Activated CD8-positive, alpha-beta T cell treated with anti-CD3 and anti-CD28 coated beads for 36 hours (primary cell): ENCODE data around the gene SFI1. TPM values are rescaled to one million over a fixed set of nuclear protein-coding genes. Genes with fewer than 3 reads are reported as not detected.

Experiments
- ATAC-seq: fragments of 200-7000 bp; cut with Tn5 transposase; one replicate; pipeline ENCODE4 v1.10.0; 2021; ENCODE audit warnings: mild to moderate bottlenecking, moderate library complexity
- CTCF ChIA-PET: fragments of 350-600 bp; sonication (Branson Sonifier 250); formaldehyde crosslinking; loops from one replicate; lab custom pipeline; 2021; ENCODE audit warnings: antibody characterized with exemption; lab: Charles Lee
- POLR2A ChIA-PET: fragments of 350-600 bp; sonication (Branson Sonifier 250); formaldehyde crosslinking; loops from one replicate; lab custom pipeline; 2021; ENCODE audit warnings: antibody characterized with exemption; lab: Charles Lee
- DNase-seq: peaks from one replicate; pipeline ENCODE4 v3.0.0-alpha.2; 2020
- H3K27ac Mint-ChIP-seq: one replicate; pipeline ENCODE4 v1.8.0; 2021; ENCODE audit warnings: mild to moderate bottlenecking, mixed read lengths
- H3K27me3 Mint-ChIP-seq: one replicate; pipeline ENCODE4 v1.8.0; 2021; ENCODE audit warnings: mixed read lengths
- H3K36me3 Mint-ChIP-seq: one replicate; pipeline ENCODE4 v1.8.0; 2021; ENCODE audit warnings: low read depth, mixed read lengths
- H3K4me1 Mint-ChIP-seq: one replicate; pipeline ENCODE4 v1.8.0; 2021; ENCODE audit warnings: low read depth, mixed read lengths
- H3K4me3 Mint-ChIP-seq: one replicate; pipeline ENCODE4 v1.8.0; 2021; ENCODE audit warnings: mild to moderate bottlenecking, moderate library complexity, mixed read lengths
- H3K9me3 Mint-ChIP-seq: one replicate; pipeline ENCODE4 v1.8.0; 2021; ENCODE audit warnings: mixed read lengths
- CTCF ChIP-seq: fragments of 200-600 bp; IDR thresholded peaks from one replicate; pipeline ENCODE4 v1.8.0; 2022; ENCODE audit warnings: antibody characterized with exemption, mild to moderate bottlenecking
- intact Hi-C: fragments of 100-400 bp; cut with micrococcal nuclease; formaldehyde crosslinking; loops from one replicate; pipeline ENCODE4 v1.10.0; 2022
- total RNA-seq, 2 experiments: library from RNA; stranded (reverse); gene quantifications; one replicate each; pipeline ENCODE4 v1.2.3, GENCODE V29; 2021

The SFI1 gene
- total RNA-seq, 2 experiments from 2014 or later, result 273 to 274 TPM

GRCh38 chr22:31451709-31452571 lies 44.4 kb upstream of the SFI1 start:
- H3K9me3 Mint-ChIP-seq, result no peaks in the 10 kb centered on the region
- H3K27me3 Mint-ChIP-seq, result no peaks in the 10 kb centered on the region
- peak; percentile 46 for TF ChIP-seq CTCF
- POLR2A ChIA-PET, result interaction anchor here (0.9 to 2.7 kb wide), 2 partner anchors 21 to 179 kb away, joined by 3 to 6 read pairs; no protein-coding TSS in a partner anchor
- intact Hi-C loops, result no loop called here
- no peak overlapping the region for H3K4me3 Mint-ChIP-seq
- no peaks in the 10 kb centered on the region for H3K4me1 Mint-ChIP-seq
- ATAC-seq, result peak; percentile 74
- CTCF ChIA-PET, result interaction anchor here (0.7 to 2.2 kb wide), 18 partner anchors 9 to 184 kb away, joined by 3 to 12 read pairs (median 4); no protein-coding TSS in a partner anchor
- H3K36me3 Mint-ChIP-seq, result peaks cover 28% of the 10 kb centered on the region
- no peak for DNase-seq
- H3K27ac Mint-ChIP-seq, result peak overlapping the region; percentile 53

GRCh38 chr22:31461699-31462098 lies 34.6 kb upstream of the SFI1 start:
- DNase-seq, result no peak
- ATAC-seq, result no peak
- H3K4me3 Mint-ChIP-seq, result no peak overlapping the region
- TF ChIP-seq CTCF, result no peak
- H3K4me1 Mint-ChIP-seq, result no peaks in the 10 kb centered on the region
- intact Hi-C loops, result no loop called here
- ChIA-PET POLR2A (no interaction called here), CTCF (no interaction called here)
- peaks cover 65% of the 10 kb centered on the region for H3K36me3 Mint-ChIP-seq
- H3K27ac Mint-ChIP-seq, result no peak overlapping the region
- H3K9me3 Mint-ChIP-seq, result no peaks in the 10 kb centered on the region
- H3K27me3 Mint-ChIP-seq, result no peaks in the 10 kb centered on the region

GRCh38 chr22:31465307-31465706 lies 31.0 kb upstream of the SFI1 start:
- ATAC-seq (no peak), DNase-seq (no peak)
- ChIA-PET POLR2A (no interaction called here), CTCF (interaction anchor here (1.1 kb wide), 1 partner anchor 19 kb away, joined by 3 read pairs; no protein-coding TSS in a partner anchor)
- Mint-ChIP-seq H3K27me3 (no peaks in the 10 kb centered on the region), H3K9me3 (no peaks in the 10 kb centered on the region), H3K27ac (no peak overlapping the region), H3K4me3 (no peak overlapping the region), H3K36me3 (peaks cover 71% of the 10 kb centered on the region), H3K4me1 (peaks cover 2% of the 10 kb centered on the region)
- intact Hi-C loops, result no loop called here
- no peak for TF ChIP-seq CTCF

- Mint-ChIP-seq H3K4me1 (peaks cover 25% of the 10 kb centered on the region), H3K4me3 (no peak overlapping the region), H3K27ac (no peak overlapping the region), H3K27me3 (no peaks in the 10 kb centered on the region), H3K36me3 (peaks cover 51% of the 10 kb centered on the region), H3K9me3 (no peaks in the 10 kb centered on the region)
- ChIA-PET POLR2A (no interaction called here), CTCF (no interaction called here)
- ATAC-seq (no peak), DNase-seq (no peak)
- intact Hi-C loops, result no loop called here
- no peak for TF ChIP-seq CTCF
Measured at GRCh38 chr22:31474743-31475142, 21.6 kb upstream of the SFI1 start.

GRCh38 chr22:31475800-31476199 lies 20.5 kb upstream of the SFI1 start:
- peaks cover 25% of the 10 kb centered on the region for H3K4me1 Mint-ChIP-seq
- H3K27ac Mint-ChIP-seq, result no peak overlapping the region
- H3K9me3 Mint-ChIP-seq, result no peaks in the 10 kb centered on the region
- DNase-seq (no peak), ATAC-seq (no peak)
- H3K27me3 Mint-ChIP-seq, result no peaks in the 10 kb centered on the region
- CTCF ChIA-PET, result no interaction called here
- no peak overlapping the region for H3K4me3 Mint-ChIP-seq
- POLR2A ChIA-PET, result no interaction called here
- H3K36me3 Mint-ChIP-seq, result peaks cover 58% of the 10 kb centered on the region
- no peak for TF ChIP-seq CTCF
- intact Hi-C loops, result no loop called here
